SW480 (cell line): ENCODE measurements around the gene PRPF19.

Experiments used
- DNase-seq: peaks from one replicate; pipeline ENCODE4 v3.0.0-alpha.2; 2016; ENCODE audit warnings: low spot score

Gene PRPF19

DNA sequence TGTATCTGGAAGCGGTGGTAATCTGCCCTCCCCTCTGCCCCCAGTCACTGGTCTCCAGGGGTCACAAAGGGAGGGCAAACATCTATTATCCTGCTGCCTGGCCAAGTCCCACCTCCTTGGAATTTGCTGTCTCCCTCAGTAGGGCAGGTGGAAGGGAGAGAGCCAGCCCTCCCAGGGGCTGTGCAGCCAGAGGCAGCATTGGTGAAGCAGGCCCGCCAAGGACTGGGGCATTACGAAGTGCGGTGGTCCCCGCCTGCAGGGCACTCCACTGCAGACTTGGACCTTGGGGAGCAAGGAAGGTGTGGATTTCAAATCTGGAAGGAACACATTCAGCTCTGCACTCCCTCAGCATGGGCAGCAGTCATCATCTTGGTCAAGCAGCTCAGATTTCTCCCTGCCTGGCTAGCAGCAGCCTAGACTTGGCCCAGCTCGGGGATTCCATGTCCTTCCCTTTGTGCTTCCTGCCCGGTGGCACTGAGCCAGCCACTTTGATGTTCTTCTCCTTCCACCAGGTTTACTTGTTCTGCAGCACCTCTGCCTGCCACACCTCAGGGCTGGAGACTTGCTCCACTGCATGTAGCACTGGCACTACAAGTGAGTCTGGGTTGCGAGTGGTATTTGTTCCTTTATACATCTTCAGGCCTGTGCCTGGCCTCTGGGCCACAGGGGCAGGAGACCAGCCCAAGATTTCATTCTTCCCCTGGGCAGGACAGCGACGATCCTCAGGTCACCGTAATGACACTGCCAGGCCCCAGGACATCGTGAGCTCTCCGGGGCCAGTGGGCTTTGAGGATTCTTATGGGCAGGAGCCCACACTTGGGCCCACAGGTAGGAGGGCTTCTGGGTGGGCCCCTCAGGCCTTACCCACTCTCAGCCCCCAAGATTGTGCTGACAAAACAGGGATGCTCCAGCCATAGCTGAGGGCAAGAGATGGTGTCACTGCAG, 31.7 kb downstream of the PRPF19 start:
- DNase-seq: no peak

DNA sequence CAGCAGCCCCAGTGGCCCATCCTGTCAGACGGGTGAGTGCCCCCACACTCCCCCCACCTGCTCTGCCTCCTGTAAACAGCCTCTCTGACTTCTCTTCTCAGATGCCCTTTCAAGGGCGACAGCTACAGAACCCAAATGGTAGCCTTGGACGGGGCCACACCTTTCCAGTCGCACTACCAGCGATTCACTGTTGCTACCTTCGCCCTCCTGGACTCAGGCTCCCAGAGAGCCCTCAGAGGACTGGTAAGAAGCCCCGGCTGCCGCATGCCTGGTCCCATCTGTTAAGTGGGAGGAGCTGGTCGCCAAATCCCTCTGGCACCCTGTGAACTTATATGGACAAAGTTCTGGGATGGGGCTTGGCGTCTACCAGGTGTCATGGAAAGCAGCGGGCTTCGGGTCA, 32.9 kb downstream of the PRPF19 start:
- DNase-seq: no peak

DNA sequence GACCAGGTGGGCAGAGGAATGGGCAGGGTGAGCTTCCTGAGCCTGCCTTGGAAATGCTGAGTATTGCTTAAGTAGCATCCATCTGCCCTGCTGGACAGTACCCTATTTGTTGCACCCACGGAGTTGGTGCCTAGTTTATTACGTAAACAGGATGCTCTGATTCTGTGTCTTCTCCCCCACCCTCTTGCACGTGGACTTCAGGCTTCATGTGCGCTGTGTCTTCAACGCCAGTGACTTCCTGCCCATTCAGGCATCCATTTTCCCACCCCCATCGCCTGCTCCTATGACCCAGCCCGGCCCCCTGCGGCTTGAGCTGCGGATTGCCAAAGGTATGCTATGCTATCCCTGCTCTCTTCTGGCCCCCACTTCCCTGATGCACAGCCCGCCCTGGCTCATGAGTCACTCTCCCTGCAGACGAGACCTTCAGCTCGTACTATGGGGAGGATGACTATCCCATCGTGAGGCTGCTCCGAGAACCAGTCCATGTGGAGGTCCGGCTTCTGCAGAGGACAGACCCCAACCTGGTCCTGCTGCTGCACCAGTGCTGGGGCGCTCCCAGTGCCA, 33.3 kb downstream of the PRPF19 start:
- peak; percentile 29 for DNase-seq

DNA sequence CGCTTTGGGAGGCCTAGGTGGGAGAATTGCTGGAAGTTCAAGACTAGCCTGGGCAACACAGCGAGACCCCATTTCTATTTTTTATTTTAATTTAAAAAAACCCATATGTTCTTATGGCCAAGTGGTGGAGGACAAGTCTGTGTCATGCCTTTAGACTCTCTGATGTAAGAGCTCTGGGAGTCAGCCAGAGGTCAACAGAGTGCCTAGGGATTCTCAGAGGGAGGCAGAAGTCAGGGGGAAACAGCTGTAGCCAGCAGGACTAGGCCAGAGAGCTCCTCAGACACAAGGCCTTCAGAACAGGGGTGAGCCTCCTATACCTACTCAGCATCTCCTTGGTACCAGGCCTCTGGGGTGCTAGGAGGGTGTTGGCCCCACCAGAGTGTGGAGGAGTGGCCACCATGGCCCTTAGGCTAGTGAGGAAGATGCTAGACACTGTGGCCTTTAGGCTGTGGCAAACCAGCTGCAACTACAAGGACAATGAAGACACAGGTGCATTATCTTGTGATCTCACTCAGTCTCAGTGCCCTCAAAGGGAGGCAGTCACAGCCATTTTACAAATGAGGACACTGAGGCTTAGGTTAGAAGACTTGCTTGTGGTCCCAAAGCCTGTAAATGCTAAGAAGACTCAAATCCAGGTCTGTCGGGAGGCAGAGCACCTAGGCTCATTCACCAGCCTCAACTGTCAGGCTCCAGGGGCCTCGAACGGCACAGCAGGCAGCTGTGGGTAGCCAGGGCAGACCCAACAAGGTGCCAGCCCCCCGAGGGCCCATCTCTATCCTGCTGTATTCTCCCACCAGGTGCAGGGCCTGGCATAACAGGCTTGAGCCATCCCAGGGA, 34.0 kb downstream of the PRPF19 start:
- no peak for DNase-seq

DNA sequence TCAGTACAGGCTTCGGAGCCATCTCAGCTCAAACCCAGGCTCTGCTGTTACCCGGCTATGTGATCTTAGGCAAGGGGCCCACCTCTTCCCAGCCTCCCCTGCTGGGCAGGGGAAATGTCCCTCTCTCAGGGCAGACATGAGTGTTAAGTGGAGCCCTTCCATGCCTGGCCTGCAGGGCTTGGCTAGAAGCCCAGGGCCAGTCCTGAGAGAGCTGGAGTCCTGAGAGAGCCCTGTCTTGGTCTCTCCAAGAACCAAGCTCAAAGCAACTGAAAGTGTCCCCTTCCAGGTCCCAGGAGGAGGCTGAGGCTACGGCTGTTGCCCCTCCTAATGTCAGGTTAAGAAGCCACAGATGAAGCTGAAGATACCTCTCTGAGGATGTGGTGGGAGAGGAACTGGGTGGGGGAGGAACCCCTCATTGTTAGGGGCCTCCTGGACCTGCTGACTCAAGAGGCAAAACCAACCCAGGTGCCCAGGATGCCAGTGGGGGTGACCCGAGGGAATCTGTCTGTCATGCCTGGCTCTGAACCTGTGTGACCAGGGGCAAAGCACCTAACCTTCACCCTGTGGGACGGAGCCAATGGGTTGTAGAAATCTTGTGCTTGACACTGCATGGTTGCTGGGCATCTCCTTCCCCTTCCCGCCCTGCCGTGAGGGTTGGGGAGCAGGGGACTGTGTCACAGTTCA, 34.9 kb downstream of the PRPF19 start:
- no peak for DNase-seq

DNA sequence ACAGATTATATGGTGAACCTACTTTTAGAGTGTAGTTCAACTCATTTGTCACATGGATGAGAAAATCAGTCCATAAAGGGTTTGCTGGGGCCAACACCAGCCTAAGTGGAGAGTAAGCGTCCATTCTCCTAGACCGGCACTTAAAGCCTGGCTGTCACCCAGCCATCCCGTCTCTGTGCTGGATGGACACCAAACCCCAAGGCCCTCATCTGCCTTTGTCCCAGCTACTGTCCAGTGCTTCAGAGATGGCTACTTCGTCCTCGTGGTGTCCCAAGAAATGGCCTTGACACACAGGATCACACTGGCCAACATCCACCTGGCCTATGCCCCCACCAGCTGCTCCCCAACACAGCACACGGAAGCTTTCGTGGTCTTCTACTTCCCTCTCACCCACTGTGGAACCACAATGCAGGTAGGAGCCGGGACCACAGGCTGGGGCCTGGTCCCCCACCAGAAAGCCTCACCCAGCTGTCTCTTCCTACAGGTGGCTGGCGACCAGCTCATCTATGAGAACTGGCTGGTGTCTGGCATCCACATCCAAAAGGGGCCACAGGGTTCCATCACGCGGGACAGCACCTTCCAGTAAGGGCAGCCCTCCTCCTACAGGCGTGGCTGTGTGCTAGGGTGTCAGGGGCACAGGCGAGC, 35.5 kb downstream of the PRPF19 start:
- no peak for DNase-seq

DNA sequence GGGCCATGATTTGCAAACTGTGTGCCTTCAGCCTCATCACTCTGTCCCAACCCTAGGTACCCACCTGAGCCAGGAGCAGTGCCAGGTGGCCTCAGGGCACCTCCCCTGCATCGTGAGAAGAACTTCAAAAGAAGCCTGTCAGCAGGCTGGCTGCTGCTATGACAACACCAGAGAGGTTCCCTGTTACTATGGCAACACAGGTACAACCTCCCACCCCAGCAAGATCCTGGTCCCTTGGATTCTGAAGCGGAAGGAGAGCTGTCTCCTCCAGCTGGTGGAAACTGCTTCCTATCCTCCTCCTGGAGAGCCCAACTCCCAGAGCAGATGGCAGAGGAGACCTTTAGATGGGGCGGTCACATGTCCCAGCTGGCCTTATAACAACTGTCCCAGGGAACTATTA, 36.1 kb downstream of the PRPF19 start:
- DNase-seq: no peak

DNA sequence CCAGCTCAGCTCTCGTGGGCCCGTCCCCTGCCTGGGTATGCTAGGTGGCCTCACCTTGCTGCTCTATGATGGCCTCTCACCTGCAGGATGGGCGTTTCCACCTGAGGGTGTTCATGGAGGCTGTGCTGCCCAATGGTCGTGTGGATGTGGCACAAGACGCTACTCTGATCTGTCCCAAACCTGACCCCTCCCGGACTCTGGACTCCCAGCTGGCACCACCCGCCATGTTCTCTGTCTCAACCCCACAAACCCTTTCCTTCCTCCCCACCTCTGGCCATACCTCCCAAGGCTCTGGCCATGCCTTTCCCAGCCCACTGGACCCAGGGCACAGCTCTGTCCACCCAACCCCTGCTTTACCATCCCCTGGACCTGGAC, 36.9 kb downstream of the PRPF19 start:
- DNase-seq: no peak

DNA sequence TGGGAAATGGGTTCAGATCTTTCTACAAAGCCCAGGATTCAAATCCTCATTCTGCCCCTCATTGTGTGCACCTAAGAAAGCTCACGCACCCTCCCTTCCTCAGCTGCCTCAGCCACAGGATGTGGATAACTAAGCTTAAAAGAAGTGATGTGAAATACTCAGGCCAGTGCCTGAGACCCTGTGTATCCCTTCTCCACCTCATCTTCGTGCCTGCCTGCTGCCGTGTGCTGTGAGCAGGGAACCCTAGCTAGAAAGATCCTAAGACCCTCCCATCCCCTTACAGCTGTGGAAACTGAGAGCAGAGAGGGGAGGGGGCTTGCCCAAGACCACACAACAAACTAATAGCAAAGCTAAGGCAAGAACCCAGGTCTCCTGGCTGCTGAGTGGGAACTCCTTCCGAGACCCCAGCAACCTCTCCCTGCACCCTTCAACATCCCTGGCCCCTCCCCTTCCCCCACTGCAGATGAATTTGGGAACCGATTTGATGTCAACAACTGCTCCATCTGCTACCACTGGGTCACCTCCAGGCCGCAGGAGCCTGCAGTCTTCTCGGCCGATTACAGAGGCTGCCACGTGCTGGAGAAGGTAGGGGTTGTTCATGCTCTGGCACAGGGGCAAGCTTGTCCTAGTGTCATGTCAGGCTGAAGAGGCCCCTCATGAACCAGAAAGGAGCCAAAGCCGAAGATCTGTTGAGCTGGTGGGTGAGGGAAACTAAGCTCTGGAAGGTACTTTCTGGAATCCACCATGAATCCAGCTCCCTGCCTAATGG, 37.5 kb downstream of the PRPF19 start:
- no peak for DNase-seq

DNA sequence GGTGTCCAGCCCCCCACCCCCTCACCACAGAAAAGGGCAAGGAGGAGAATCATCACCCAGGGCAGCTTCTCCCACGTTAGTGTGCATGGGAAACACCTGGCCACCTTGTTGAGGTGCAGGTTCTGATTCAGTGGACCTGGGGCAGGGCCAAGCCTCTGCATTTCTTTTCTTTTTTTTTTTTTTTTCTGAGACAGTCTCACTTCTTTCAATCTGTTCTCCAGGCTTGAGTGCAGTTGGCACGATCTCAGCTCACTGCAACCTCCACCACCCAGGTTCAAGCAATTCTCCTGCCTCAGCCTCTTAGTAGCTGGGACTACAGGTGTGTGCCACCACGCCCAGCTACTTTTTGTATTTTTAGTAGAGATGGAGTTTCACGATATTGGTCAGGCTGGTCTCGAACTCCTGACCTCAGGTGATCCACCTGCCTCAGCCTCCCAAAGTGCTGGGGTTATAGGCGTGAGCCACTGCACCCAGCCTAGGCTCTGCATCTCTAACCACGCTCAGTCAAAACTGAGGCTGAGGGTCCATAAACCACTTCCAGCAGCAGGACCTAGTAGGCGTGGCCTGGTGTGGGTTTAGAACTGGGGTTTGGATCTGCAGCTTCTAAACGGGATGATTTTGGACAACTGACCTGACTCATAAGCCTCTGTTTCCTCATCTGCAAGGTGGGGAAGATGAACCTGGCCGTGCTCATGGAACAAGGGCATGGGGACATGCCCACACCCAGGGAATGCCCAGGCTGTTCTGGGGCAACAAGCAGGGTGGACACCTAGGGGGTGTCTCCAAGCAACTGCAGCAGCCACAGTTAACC, 38.3 kb downstream of the PRPF19 start:
- no peak for DNase-seq

DNA sequence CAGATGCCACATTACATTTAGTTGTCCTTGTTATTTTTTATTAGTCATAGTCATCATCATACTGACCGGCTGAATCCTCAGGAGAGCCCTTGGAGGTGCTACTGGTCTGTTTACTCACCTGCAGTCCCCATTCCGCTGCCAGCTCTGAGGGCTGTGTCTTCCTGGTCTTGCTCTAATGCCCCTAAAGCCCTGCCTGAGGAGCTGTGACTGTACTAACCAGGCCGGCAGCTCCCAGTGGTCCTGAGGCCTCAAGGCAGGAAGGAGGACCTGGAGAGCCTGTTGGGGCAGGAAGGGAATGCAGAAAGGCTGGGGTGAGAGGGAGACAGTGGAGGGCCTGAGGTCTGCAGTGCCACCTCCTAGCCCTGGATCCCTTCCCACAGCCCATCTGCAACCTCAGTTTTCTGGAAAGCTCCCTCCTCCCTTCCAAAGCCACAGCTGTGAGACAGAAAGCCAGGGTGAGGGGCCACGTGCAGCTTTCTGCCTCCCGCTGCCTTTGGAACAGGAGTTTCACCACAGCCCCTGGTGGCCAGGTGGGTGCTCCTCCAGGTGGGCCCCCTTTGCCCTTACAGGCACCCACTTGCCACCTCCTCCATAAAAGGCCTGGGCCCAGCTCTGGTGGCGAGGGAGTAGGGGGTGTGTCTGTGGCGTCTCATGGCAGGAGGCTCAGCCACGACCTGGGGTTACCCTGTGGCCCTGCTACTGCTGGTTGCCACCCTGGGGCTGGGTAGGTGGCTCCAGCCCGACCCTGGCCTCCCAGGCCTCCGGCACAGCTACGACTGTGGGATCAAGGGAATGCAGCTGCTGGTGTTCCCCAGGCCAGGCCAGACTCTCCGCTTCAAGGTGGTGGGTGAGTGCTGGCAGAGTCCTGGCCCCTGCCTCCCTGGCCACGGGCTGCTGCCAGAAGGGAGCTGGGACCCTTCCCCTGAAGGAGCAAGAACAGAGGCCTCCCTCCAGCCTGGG, 39.2 kb downstream of the PRPF19 start, which contains the start of gene ZP1:
TSS of gene ZP1 (plus strand) at position 632 of the 960 bp plus-strand sequence. CDS start at position 652, 20 bp downstream.
- no peak for DNase-seq

DNA sequence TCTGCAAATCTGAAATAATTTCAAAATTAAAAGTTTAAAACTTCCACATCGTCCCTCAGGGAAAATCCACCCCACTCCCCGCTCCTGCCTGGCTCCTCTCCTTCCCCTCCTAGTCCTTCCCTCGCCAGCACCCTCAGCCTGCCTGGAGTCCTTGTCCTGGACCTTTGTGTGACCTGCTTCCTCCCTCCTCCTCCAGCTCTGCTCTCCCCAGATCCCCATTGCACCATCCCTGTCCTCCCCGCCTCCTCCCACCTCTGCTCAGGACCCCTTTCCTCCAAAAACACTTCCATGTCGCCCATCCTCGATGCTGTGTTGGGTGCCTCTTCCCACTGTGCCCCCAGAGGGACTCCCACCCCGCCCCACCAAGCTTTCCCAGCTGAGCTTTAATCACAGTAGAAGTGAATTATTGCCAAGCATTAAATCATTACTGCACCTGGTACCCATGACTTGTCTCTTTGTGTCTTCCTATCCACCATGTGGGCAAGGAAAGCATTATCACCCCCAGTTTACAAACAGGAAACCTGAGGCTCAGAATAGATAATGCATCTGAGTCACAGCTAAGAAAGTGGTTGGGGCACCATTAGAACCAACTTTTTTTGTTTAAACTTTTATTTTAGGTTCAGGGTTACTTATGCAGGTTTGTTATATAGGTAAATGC, 41.4 kb downstream of the PRPF19 start:
- no peak for DNase-seq

DNA sequence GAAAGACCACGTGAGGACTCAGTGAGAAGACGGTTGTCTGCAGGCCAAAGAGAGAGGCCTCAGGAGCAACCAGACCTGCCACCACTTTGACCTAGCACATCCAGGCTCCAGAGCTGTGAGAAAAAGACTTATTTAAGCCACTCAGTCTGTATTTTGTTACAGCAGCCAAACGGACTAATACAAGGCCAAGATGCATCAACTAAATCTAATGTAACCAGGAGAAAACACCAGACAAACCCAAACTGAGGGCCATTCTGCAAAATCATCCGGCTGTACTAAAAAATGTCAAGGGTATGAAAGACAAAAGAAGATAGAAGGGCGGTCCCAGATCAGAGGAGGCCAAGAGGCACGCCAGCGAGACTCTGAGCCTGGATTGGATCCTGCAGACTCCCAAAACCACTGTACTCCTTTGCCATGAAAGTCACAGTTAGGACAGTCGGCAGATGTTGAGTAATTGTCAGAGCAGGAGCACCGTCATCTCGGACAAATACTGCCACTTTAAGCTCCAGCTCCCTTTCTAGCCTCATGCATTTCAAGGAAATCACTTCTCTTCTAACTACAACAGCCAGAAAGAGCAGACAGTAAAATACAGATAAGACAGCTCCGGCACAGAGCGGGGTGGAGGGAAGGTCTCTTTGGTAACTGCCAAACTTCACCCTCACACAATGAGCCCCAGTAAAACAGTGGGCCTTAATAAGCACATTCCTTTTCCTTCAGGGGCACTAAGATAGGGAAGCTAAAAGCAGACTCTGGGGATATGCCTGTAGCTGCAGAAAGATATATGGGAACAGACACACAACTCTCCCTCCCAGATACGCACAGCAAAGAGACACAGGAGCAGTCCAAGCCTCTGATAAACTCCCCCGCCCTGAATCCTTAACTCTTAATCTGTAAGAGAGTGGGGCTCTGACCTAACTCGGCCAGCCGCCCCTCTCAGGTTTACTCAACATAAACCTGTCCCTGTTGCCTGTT, 42.5 kb downstream of the PRPF19 start:
- DNase-seq: no peak

DNA sequence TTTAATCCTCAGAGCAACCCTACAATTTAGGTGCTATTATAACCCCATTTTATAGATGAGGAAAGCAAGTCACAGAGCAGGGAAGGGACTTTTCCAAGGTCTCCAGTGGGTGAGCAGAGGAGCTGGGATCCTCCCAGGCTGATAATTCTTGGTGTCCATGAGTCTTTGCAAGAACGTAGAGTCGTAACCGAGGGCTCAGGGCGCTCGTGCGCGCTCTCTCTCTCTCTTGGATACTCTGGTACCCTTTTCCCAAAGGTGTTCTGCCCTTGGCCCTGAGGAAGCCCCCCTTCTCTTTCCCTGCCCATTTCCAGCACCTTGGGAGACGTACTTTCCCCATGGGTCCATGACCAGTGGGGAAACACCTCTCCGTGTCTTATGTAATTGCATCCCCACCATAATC, 44.2 kb downstream of the PRPF19 start:
- DNase-seq: no peak

DNA sequence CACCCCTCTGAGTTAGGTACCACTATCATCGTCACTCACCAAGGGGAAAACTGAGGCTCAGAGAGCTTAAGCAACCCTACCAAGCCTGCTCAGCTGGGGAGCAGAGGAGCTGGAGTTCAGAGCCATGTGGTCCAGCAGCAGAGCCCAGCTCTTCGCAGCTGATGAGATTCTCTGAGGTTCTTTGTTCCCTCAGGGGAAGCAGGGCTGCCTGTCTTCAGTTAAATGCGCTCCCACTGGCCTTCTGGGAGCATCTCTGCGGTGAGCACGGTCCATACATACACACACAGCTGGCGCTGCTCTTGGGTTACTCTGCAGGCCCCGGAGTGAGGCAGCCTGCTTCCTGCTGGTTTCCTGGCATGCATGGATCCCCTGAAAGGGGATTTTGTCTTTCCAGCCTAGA, 45.4 kb downstream of the PRPF19 start:
- no peak for DNase-seq

DNA sequence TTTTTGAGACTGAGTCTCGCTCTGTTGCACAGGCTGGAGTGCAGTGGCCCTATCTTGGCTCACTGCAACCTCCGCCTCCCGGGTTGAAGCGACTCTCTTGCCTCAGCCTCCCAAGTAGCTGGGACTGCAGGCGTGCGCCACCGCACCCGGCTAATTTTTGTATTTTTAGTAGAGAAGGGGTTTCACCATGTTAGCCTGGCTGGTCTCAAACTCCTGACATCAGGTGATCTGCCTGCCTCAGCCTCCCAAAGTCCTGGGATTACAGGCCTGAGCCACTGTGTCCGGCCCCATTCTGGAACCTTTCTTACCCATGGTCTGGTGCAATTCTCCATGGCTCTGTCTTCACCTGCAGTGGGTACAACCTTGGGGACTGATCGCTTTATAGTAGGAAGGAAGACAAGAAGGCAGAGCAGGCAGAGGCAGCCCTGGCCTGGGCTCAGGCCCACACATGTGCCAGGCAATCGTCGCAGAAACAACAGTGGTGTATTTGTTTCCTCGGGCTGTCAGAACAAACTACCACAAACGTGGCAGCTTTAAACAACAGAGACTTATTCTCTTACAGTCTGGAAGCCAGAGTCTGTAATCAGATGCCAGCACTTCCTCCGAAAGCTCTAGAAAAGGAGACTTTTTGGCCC, 46.7 kb downstream of the PRPF19 start:
- DNase-seq: no peak
